Suprapubic skin (tissue), 4 donors: ENCODE measurements around the gene SYDE2. TPM values are rescaled to one million over a fixed set of nuclear protein-coding genes. Genes with fewer than 3 reads are reported as not detected.

Experiments used
- DNase-seq, 2 donors: peaks; one replicate each; pipeline ENCODE4 v3.0.0-alpha.2; 2019; ENCODE audit warnings: low spot score in 2 of 2
- H3K27ac ChIP-seq: fragments of 200-600 bp; sonication (generic); one replicate; pipeline ENCODE4 v1.5.1; 2019
- H3K27me3 ChIP-seq: fragments of 200-600 bp; sonication (generic); one replicate; pipeline ENCODE4 v1.5.1; 2019
- H3K36me3 ChIP-seq: fragments of 200-600 bp; sonication (generic); one replicate; pipeline ENCODE4 v1.5.1; 2019
- H3K4me1 ChIP-seq: fragments of 200-600 bp; sonication (generic); one replicate; pipeline ENCODE4 v1.5.1; 2019
- H3K4me3 ChIP-seq: fragments of 200-600 bp; sonication (generic); one replicate; pipeline ENCODE4 v1.5.1; 2019; ENCODE audit warnings: mild to moderate bottlenecking
- H3K9me3 ChIP-seq: fragments of 200-600 bp; sonication (generic); one replicate; pipeline ENCODE4 v1.5.1; 2019
- EP300 ChIP-seq: sonication (generic); formaldehyde crosslinking; IDR thresholded peaks from one replicate; pipeline ENCODE4 v1.6.1; 2017; ENCODE audit warnings: antibody characterized with exemption
- POLR2A ChIP-seq, 2 donors: fragments of 450-650 bp; IDR thresholded peaks; one replicate each; pipeline ENCODE4 v1.6.1; 2017; ENCODE audit warnings: antibody characterized with exemption in 2 of 2, mild to moderate bottlenecking in 2 of 2, moderate library complexity in 2 of 2
- POLR2AphosphoS5 ChIP-seq, 3 donors: sonication (generic); formaldehyde crosslinking; IDR thresholded peaks; one replicate each; pipeline ENCODE4 v1.6.1; 2017; ENCODE audit warnings: antibody characterized with exemption in 3 of 3
- WGBS: methylation state at CpG from one replicate; pipeline ENCODE4 v1.1.5; 2018; 5-methylcytosine and 5-hydroxymethylcytosine counted together
- total RNA-seq, 4 donors: library from RNA; depleted of rRNA; stranded (reverse); fragments of >200 nt; gene quantifications; one replicate each; pipeline ENCODE4 v1.1.0, GENCODE V29; 2016
- TF ChIP-seq, protein P1 (sequence below), 2 donors: fragments of 200-600 bp in 1 of 2; fragments of 450-650 bp in 1 of 2; sonication (generic) in 1 of 2; IDR thresholded peaks; one replicate each; pipeline ENCODE4 v1.5.1; 2016 to 2019; ENCODE audit warnings: antibody characterized with exemption in 2 of 2, mild to moderate bottlenecking in 1 of 2, moderate library complexity in 1 of 2

Gene SYDE2
- total RNA-seq, 4 donors from 2014 or later, result 5.9 to 12.6 (median 10.1) TPM

DNA sequence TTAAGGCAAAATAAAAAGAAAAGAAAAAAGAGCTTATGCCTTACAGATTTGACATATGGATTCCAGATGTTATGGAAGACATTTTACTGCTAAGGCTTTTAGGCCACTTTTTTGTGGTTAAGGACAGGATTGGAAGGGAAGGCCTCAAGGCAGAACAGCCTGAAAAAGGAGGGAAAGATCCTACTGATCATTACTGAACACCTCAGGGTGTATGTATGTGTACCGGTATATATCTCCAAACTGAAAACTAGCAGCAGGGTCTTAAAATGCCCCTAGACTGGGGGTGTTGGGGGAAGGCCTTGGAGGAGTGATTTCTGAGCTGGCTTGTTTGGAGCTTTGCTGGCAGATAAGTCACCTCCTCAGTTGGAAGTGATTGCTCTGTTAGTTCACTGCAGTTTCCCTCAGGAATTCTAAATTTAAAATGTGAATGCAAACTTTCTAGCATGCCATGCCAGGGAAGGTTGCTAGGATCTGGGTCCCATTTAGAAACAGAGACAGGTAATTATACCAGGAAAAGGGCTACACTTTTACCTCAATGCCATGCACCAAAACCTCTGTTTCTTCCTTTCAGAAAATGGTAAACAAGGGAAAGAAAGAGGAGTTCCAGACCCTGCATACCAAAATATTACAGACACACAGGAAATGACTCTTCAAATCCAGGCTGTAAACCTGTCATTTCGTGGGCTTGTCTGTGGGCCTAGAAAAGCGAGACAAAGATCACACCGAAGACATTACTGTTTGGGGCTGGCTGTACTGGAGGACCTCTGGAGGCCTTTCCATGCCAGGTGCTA is 43.6 kb upstream of the SYDE2 start:
- no peaks in the 10 kb centered on the region for H3K4me1 ChIP-seq
- WGBS, result 49% methylated on average over 4 of the region's 4 CpGs
- no peak overlapping the region for H3K27ac ChIP-seq
- H3K9me3 ChIP-seq, result no peaks in the 10 kb centered on the region
- no peak for TF ChIP-seq POLR2A (IDR thresholded peaks at IDR 0.05)
- no peak for TF ChIP-seq POLR2AphosphoS5 (IDR thresholded peaks at IDR 0.05)
- TF ChIP-seq, protein P1, sequence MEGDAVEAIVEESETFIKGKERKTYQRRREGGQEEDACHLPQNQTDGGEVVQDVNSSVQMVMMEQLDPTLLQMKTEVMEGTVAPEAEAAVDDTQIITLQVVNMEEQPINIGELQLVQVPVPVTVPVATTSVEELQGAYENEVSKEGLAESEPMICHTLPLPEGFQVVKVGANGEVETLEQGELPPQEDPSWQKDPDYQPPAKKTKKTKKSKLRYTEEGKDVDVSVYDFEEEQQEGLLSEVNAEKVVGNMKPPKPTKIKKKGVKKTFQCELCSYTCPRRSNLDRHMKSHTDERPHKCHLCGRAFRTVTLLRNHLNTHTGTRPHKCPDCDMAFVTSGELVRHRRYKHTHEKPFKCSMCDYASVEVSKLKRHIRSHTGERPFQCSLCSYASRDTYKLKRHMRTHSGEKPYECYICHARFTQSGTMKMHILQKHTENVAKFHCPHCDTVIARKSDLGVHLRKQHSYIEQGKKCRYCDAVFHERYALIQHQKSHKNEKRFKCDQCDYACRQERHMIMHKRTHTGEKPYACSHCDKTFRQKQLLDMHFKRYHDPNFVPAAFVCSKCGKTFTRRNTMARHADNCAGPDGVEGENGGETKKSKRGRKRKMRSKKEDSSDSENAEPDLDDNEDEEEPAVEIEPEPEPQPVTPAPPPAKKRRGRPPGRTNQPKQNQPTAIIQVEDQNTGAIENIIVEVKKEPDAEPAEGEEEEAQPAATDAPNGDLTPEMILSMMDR (IDR thresholded peaks at IDR 0.05), result no peak
- TF ChIP-seq EP300, result no peak
- no peaks in the 10 kb centered on the region for H3K27me3 ChIP-seq
- no peak overlapping the region for H3K4me3 ChIP-seq
- no peaks in the 10 kb centered on the region for H3K36me3 ChIP-seq
- DNase-seq, result no peak

DNA sequence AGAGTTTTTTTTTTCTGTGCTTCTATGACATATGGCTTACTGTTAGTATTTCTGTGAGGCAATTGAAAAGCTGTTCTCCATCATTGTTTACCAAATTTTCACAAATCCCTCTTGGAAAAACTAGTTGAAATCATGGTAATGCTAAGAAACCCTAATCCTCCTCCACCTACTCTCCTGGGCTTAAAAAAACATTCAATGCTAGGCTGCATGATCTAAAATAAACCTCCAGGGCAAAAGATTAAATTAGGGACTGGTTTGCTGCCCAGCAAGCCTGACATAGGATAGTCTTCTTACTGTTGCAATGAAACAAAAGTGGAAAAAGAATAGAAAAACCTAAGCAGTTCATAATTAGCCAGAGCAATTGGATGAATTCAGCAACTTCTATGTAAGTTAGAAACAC is 42.6 kb upstream of the SYDE2 start:
- H3K27me3 ChIP-seq, result no peaks in the 10 kb centered on the region
- H3K9me3 ChIP-seq, result no peaks in the 10 kb centered on the region
- no peak overlapping the region for H3K27ac ChIP-seq
- H3K4me3 ChIP-seq, result no peak overlapping the region
- no peaks in the 10 kb centered on the region for H3K36me3 ChIP-seq
- TF ChIP-seq, protein P1 (IDR thresholded peaks at IDR 0.05), result no peak
- TF ChIP-seq POLR2A (IDR thresholded peaks at IDR 0.05), result no peak
- TF ChIP-seq POLR2AphosphoS5 (IDR thresholded peaks at IDR 0.05), result no peak
- TF ChIP-seq EP300, result no peak
- no peak for DNase-seq
- no peaks in the 10 kb centered on the region for H3K4me1 ChIP-seq

DNA sequence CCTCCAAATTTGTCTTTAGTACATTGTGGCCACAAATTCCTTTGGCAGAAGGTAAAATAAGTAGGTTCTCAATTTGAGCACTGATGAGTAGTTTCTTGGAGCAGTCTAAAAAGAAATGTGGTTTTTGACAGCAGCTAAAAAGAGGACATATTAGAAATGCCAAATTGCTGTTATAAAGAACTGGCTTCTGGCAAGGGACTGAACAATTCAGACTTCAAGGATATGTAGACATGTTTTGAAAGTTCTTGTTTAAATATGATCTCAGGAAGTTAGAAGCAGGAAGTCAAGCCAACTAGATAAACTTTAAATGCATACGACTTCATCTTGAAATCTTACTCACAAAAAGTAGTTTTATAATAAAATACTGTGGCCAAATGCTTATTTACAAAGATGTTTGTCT is 39.8 kb upstream of the SYDE2 start:
- Histone ChIP-seq H3K36me3 (no peaks in the 10 kb centered on the region), H3K4me3 (no peak overlapping the region), H3K9me3 (no peaks in the 10 kb centered on the region), H3K27me3 (no peaks in the 10 kb centered on the region), H3K27ac (no peak overlapping the region), H3K4me1 (no peaks in the 10 kb centered on the region)
- DNase-seq, result no peak
- TF ChIP-seq POLR2A (IDR thresholded peaks at IDR 0.05), result no peak
- TF ChIP-seq POLR2AphosphoS5 (IDR thresholded peaks at IDR 0.05), result no peak
- WGBS, result 18% methylated on average over 1 of the region's 1 CpG

DNA sequence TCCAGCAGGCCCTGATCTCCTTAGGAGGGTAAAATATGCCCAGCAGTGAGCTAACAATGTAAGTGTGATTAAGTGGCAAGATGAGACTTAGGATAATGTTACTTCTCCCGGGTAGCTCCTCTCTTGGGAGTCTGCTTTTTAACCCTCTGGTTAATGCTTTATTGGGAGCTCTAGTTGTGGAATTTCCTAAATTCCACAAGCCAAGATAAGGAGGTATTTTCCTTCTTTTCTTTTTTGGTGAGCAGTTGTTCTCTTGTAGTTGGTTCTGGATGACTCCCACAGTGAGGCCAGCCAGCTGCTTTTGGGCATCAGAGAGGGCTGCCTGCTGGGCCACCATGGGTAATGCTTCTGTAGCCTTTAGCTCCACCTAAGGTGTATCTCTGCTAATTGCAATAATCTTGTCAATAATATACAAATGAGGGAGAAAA is 39.4 kb upstream of the SYDE2 start:
- no peak for DNase-seq
- no peaks in the 10 kb centered on the region for H3K9me3 ChIP-seq
- H3K4me1 ChIP-seq, result no peaks in the 10 kb centered on the region
- no peaks in the 10 kb centered on the region for H3K36me3 ChIP-seq
- no peak overlapping the region for H3K27ac ChIP-seq
- no peak for TF ChIP-seq POLR2AphosphoS5 (IDR thresholded peaks at IDR 0.05)
- no peak for TF ChIP-seq POLR2A (IDR thresholded peaks at IDR 0.05)
- TF ChIP-seq, protein P1 (IDR thresholded peaks at IDR 0.05), result no peak
- TF ChIP-seq EP300, result no peak
- no peak overlapping the region for H3K4me3 ChIP-seq
- no peaks in the 10 kb centered on the region for H3K27me3 ChIP-seq
- 16% methylated on average over 1 of the region's 1 CpG for WGBS

DNA sequence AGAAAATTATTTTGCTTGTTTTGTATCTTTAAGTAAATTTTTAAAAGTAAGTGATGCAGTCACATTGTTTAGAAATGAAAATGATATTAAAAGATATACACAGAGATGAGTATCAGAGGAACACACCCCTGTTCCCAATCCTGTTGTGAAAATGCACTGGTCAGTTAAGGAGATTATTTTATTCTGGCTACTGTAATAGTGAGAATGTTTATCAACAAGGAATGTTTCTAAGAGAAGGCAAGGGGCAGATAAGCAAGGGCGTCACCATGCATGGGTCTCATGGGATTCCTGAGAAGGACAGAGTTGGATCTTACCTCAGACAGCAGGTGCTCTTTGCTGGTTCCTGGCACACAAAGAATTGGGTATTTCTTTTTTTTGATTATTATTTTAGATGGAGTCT is 36.8 kb upstream of the SYDE2 start:
- no peaks in the 10 kb centered on the region for H3K9me3 ChIP-seq

More for the DNA sequence above, 36.8 kb upstream of the SYDE2 start:
- no peak overlapping the region for H3K27ac ChIP-seq
- H3K27me3 ChIP-seq, result no peaks in the 10 kb centered on the region
- no peaks in the 10 kb centered on the region for H3K36me3 ChIP-seq
- no peak for TF ChIP-seq POLR2AphosphoS5 (IDR thresholded peaks at IDR 0.05)
- TF ChIP-seq, protein P1 (IDR thresholded peaks at IDR 0.05), result no peak
- no peak for TF ChIP-seq POLR2A (IDR thresholded peaks at IDR 0.05)
- TF ChIP-seq EP300, result no peak
- 86% methylated on average over 1 of the region's 1 CpG for WGBS
- no peak overlapping the region for H3K4me3 ChIP-seq
- no peak for DNase-seq
- no peaks in the 10 kb centered on the region for H3K4me1 ChIP-seq
